ENCODE measurements around the gene STRN.

DNA sequence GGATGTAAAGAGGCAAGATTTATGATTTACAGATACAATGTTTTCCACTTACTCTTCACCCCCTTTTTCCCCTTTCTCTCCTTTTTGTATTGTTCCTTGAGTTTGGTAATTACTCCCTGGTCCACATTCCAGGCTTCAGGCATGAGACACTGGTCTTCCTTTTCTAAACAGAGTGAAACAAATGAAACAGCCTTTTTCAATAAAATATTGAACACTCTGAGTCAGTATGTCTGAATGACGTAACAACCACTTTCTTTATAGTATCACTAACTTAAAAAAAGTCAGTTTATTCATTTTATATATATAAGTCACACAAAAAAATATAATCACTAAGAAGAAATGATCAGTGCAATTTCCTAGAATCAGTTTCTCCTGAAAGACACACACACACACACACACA, 79.7 kb downstream of the STRN start:
- TF ChIP-seq EZH2 (IDR thresholded peaks at IDR 0.05; ENCODE audit: insufficient read depth, poor library complexity, severe bottlenecking), result no peak
- TF ChIP-seq EZH2phosphoT487 (IDR thresholded peaks at IDR 0.05; ENCODE audit: insufficient read depth, low read depth), result no peak
